Measurements from ENCODE around the gene PPM1E. TPM values are rescaled to one million over a fixed set of nuclear protein-coding genes. Genes with fewer than 3 reads are reported as not detected.

PPM1E gene
- total RNA-seq (2022; extraction: Qiagen RNA extraction), result 0.06 to 0.08 TPM (median 0.07 TPM) in 5 replicates

GRCh38 chr17:58755577-58756245 is at the start of gene PPM1E:
PPM1E (plus strand) TSS chr17:58755854.

Other genes with a start within 250 kb of the PPM1E start
- gene MTMR4, start 241.2 kb upstream of the PPM1E start, total RNA-seq (2022; extraction: Qiagen RNA extraction), result 6.0 to 10.4 TPM (median 9.1 TPM) in 5 replicates
- 0.07 to 0.16 TPM (median 0.15 TPM) in 5 replicates for gene TEX14, start 63.8 kb upstream of the PPM1E start, total RNA-seq (2022; extraction: Qiagen RNA extraction)
- gene RAD51C, start 63.3 kb upstream of the PPM1E start, total RNA-seq (2022; extraction: Qiagen RNA extraction), result 54.5 to 61.5 TPM (median 57.5 TPM) in 5 replicates